Kasumi-1 (cell line): Measurements from ENCODE around the gene CIT.
"Not testable (repeated sequence)": the region's sequence is repeated elsewhere in the genome, so short reads cannot be mapped to it uniquely, and the experiment has no call there.

Source experiments
- DNase-seq, 2 experiments: peaks; one replicate each; lab custom pipeline; 2025; lab: John Stamatoyannopoulos, UW

Gene CIT, protein sequence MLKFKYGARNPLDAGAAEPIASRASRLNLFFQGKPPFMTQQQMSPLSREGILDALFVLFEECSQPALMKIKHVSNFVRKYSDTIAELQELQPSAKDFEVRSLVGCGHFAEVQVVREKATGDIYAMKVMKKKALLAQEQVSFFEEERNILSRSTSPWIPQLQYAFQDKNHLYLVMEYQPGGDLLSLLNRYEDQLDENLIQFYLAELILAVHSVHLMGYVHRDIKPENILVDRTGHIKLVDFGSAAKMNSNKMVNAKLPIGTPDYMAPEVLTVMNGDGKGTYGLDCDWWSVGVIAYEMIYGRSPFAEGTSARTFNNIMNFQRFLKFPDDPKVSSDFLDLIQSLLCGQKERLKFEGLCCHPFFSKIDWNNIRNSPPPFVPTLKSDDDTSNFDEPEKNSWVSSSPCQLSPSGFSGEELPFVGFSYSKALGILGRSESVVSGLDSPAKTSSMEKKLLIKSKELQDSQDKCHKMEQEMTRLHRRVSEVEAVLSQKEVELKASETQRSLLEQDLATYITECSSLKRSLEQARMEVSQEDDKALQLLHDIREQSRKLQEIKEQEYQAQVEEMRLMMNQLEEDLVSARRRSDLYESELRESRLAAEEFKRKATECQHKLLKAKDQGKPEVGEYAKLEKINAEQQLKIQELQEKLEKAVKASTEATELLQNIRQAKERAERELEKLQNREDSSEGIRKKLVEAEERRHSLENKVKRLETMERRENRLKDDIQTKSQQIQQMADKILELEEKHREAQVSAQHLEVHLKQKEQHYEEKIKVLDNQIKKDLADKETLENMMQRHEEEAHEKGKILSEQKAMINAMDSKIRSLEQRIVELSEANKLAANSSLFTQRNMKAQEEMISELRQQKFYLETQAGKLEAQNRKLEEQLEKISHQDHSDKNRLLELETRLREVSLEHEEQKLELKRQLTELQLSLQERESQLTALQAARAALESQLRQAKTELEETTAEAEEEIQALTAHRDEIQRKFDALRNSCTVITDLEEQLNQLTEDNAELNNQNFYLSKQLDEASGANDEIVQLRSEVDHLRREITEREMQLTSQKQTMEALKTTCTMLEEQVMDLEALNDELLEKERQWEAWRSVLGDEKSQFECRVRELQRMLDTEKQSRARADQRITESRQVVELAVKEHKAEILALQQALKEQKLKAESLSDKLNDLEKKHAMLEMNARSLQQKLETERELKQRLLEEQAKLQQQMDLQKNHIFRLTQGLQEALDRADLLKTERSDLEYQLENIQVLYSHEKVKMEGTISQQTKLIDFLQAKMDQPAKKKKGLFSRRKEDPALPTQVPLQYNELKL (N-terminal part only)

GRCh38 chr12:119876761-119877638, at the start of gene CIT:
CIT (minus strand) TSS chr12:119877320; CDS start chr12:119876168, 1,152 bp downstream.
- peak; percentile 96 to 97 for DNase-seq

GRCh38 chr12:119925269-119925668, 48.1 kb upstream of the CIT start:
- no peak for DNase-seq

DNA sequence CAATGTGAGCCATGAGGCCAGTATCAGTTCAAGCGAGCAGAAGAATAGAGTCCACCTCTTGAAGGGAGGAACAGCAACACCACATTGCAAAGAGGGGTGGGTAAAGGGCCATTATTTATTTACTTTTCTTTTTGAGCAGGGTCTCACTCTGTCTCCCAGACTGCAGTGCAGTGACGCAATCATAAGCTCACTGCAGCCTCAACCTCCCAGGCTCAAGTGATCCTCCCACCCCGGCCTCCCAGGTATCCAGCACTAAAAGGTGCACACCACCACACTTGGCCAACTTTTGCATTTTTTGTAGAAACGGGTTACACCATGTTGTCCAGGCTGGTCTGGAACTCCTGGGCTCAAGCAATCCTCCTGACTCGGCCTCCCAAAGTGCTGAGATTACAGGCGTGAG, 42.9 kb upstream of the CIT start:
- no peak for DNase-seq

DNA sequence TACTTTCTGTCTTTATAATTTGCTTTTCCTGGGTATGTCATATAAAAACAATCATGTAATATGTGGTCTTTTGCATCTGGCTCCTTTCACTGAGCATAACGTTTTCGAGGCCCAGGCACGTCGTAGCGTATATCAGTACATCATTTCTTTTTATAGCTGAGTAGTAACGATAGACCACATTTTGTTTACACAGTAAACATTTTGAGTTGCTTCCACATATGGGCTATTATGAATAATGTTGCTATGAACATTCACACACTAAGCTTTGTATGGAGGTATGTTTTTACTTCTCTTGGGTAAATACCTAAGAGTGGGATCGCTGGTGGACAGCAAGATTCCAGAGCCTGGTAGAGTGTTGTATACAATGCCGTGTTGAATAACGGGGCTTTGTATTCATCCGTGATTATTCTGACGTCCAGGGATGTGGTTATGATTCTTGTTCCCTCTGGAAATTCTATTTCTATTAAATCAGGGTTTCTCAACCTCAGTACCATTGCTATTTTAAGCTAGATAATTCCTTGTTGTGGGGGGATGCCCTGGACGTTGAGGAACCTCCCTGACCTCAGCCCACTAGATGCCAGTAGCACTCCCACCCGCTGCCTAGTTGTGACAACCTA, 38.9 kb upstream of the CIT start:
- DNase-seq, result no peak

DNA sequence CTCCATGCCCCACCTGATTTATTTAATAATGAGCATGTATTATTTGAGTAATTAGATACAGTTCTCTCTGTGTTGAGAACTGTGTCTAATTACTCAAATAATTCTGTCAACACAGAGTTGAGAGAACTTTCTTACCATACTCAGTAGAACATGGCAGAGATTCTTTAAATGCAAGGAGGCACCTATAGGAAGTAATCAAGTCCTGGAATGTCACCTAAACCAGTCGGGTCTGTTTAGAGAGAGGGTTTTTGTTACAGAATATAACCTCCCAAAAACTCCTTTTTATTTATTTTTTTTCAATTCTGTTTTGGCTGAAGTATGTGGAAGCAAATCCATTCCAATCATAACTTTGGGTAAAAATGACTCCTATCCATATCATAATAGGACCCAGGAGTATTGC, 37.5 kb upstream of the CIT start:
- no peak for DNase-seq

DNA sequence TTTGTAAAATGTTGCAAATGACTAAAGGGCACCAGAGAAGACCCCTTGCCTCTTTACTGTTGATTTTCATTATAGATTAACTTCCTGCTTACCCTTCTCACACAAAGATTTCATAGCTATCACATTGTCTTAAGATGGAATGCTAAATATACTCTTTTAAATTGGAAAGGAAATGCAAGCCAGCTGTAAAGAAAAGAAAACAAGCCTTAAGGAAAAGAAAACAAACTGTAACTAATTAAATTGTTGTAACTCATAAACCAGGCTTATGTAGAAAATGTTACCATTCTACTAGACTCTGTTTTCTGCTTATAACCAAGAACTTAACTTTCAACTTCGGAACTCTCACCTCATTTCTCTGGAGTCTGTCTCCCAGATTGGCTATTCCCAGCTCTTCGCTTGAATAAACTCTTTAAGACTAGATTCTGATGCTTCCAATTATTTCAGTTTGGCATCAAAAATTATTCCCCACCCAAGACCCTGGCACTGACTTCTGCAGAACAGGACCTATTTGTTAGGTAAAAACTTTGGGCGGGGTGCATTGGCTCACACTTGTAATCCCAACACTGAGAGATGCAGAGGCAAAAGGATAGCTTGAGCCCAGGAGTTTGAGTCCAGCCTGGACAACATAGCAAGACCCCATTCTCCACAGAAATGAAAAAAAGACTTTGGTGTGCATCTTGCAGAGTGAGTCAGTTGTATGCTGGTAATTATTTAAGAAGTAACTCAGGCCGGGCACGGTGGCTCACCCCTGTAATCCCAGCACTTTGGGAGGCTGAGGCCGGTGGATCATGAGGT, 36.6 kb upstream of the CIT start:
- DNase-seq, result no peak

DNA sequence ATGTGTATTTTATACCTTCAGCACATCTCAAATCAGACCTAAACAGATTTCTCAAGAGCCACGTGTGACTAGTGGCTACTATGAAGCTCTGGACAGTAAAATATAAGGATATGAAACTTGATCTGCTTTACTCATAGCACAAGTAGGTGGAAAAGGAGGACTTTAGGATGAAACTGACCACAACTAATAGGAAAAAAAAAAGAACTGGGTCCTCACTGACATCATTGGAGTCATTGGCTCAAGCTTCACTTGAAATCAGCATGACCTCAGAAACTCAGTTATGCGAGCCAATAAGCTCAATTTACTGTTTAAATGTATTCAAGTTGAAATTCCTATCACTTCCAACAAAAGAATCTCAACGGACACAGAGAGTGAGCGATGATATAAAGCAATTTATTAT, 34.1 kb upstream of the CIT start:
- no peak for DNase-seq

GRCh38 chr12:119910586-119910985, 33.5 kb upstream of the CIT start:
- DNase-seq, result no peak

DNA sequence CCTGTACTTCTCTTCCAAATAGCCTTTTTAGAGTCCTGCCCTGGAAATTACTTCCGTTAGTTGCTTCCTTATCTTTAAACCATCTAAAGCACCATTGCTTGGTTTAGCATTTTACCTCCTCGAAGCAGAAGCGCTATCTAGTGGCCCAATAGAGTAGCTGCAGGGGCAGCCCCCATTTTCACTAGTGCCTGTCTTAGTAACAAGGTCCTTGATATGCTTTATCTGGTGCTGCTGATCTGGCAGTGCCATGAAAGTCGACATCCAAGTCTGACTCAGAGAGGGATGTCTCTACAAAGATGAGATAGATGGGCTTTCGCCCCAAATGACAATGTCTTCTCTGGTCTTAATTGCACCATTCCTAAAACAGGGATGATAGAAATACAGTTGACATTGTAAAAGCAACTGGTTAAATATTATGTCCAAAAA, 25.0 kb upstream of the CIT start:
- DNase-seq, result peak; percentile 90 to 93

GRCh38 chr12:119901670-119902069, 24.6 kb upstream of the CIT start:
- DNase-seq, result no peak

GRCh38 chr12:119894916-119895315, 17.8 kb upstream of the CIT start:
- no peak for DNase-seq

GRCh38 chr12:119892611-119893010, 15.5 kb upstream of the CIT start:
- DNase-seq, result not testable (repeated sequence)

DNA sequence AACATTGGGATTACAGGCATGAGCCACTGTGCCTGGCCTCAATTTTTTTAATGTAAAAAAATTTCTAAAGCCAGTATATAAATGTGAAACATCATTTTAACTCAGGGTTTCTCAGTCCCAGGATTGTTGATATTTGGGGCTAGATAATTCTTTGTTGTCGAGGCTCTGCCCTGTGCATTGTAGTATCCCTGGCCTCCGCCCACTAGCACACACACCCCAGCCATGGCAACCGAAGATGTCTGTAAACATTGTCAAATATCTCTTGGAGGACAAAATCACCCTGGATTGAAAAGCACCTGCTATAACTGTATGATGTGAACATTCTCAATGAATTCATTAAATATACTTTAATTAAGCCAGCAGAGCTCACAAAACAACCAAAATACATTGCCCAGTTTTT, 8.4 kb upstream of the CIT start:
- no peak for DNase-seq

DNA sequence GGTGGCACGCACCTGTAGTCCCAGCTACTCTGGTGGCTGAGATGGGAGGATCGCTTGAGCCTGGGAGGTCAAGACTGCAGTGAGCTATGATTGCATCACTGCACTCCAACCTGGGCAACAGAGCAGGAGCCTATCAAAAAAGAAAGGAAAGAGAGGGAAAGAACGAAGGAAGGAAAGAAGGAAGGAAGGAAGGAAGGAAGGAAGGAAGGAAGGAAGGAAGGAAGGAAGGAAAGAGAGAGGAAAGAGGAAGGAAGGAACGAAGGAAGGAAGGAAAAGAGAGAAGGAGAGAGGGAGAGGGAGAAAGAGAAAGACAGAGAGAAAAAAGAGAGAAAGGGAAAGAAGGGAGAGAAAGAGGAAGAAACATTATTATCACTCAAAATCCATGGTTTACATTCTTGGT, 6.7 kb upstream of the CIT start:
- not testable (repeated sequence) for DNase-seq

GRCh38 chr12:119883237-119883636, 6.1 kb upstream of the CIT start:
- DNase-seq, result no peak

GRCh38 chr12:119877639-119877948, 474 bp upstream of the CIT start:
- no peak for DNase-seq

- no peak for DNase-seq
Measured at GRCh38 chr12:119870457-119870856, 6.7 kb downstream of the CIT start.

DNA sequence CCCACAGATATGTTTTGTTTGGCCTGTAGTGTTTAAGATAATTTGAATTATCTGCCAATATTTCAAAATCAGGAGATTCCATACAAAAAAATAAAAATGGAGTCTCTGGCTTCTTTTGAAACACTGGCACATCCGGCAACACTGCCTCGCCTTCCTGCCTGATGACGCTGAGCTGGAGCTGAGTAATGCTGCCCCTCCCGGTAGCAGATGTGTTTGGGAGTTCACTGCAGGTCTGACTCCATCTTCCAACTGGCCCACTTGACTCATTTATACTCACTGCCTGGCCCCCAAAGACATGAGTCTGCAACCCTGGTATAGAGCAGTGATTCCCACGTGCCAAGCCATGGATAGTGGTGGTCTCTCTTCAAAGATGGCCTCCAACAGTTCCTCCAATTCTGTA, 7.4 kb downstream of the CIT start:
- no peak for DNase-seq

- DNase-seq, result no peak
Measured at GRCh38 chr12:119868992-119869391, 8.1 kb downstream of the CIT start.

DNA sequence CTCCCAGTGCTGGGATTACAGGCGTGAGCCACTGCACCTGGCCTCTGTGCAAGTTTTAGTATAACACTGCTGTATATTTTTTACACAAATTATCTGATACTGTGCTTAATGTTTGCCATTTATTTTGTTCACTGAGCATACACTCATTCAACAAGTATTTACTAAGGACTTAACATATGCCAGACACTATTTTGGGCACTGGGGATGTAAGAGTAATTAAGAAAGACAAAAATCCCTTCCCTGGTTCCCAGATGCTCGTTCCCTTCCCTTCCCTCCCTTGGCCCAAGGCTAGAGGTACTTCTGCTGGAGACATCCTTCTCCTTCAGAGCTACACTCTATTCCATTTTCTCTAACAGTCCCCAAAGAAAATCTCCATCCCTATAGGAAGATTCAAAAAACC, 12.5 kb downstream of the CIT start:
- no peak for DNase-seq
